NAMALWA (cell line): Measurements from ENCODE around the gene RAB5A.
"Not testable (repeated sequence)": the region's sequence is repeated elsewhere in the genome, so short reads cannot be mapped to it uniquely, and the experiment has no call there.

Experiments used
- DNase-seq: peaks from one replicate; pipeline ENCODE4 v3.0.0-alpha.2; 2015; ENCODE audit warnings: low spot score

RAB5A gene

GRCh38 chr3:19946832-19947548 is at the start of gene RAB5A:
RAB5A (plus strand) TSS chr3:19947097; CDS start chr3:19950899, 3,802 bp downstream.
- DNase-seq, result peak; percentile 98

DNA sequence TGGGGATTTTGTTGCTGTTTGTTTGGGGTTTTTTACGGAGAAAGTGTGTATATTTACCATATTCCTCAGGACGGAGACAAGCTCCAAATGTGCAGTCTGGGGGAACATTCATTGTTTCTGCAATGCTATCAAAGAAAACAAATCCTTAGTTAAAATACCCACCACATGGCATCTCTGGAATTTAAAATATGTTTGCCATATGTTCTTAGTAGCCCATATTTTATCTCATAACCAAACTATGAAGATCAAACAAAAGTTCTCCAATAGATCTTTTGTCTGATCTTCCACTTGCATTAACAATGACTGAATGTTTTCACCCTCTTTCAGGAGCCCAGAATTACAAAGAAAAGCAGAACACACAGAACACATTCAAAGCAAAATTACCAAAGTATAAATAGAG is 48.2 kb upstream of the RAB5A start:
- DNase-seq, result no peak

DNA sequence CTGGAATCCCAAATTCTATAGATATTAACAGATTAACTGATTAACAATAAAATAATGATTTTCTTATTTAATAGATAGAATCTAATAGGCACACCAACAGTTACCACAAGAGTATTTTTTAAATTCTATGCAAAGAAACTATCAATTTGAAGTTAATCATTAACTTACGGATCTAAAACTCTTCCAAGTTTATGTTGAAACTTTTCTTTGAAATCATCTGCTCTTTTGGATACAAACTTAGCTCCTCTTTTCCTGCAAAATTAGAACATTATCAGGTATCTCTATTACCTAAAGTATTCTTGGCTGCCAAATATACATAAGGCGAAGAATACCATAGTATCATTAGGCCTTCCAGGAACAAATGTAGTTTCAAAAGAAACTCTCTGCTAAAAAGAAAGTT is 47.6 kb upstream of the RAB5A start:
- DNase-seq, result no peak

GRCh38 chr3:19899833-19900232 is 47.1 kb upstream of the RAB5A start:
- DNase-seq, result not testable (repeated sequence)

DNA sequence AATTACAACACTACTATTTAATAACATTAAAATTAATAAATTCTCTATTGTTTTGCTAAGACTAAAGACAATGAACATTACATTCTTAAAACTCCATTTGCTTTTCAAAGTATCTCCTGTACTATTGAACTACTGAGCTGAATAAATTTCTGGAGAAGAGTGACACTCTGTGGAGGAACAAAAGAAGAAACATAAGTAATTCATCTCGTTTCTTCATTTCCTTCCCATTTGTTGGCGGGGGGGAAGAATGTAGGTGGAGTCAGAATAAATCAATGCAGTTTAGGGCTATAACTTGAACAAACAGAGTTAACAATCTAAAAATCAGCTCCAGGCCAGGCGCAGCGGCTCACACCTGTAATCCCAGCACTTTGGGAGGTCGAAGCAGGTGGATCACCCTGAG is 45.6 kb upstream of the RAB5A start:
- no peak for DNase-seq

DNA sequence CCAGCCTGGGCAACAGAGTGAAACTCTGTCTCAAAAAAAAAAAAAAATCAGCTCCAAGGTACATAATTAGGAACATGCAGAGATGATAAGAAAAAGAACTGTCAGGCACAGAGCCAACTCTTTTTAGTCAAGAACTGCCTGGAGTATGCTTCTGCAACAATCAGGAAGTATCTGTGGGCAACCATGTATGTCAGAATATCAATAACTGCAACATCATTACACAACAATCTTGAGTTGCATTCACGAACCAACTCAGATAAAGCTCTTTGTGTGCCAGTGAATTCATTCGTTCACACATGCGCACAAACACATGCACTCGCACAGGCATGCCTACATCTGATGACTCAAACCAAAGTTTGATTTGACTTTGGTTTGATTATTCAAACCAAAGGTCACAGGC is 45.0 kb upstream of the RAB5A start:
- DNase-seq, result no peak

- no peak for DNase-seq
Observed at GRCh38 chr3:19903649-19904048, 43.2 kb upstream of the RAB5A start.

- no peak for DNase-seq
Observed at GRCh38 chr3:19907523-19907922, 39.4 kb upstream of the RAB5A start.

- DNase-seq, result no peak
Observed at GRCh38 chr3:19911452-19911851, 35.4 kb upstream of the RAB5A start.

- no peak for DNase-seq
Observed at GRCh38 chr3:19917167-19917566, 29.7 kb upstream of the RAB5A start.

- no peak for DNase-seq
Observed at GRCh38 chr3:19920401-19921080, 26.4 kb upstream of the RAB5A start.

DNA sequence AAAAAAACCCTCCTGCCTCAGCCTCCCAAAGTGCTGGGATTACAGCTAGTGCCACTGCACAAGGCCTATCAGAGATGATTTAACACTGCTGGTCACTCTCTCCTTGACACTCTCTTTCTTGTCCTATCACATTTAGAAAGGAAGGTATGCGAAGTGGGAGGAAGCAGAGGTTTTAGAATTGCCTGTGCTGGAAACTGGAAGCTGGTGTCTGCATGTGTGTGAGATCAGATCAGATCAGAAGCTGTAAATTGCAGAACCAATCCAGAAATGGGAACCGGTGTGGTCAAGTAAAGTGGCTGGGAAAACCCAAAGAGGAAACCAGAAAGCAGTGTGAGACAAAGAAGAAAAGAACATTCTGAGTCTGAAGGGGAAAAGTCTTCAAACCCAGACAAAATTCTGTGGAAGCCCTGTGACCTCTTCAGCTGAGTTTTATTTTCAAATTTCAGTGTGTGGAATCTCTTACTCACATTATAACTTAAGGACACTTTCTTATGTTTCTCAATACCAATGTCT is 15.7 kb upstream of the RAB5A start:
- DNase-seq, result no peak

DNA sequence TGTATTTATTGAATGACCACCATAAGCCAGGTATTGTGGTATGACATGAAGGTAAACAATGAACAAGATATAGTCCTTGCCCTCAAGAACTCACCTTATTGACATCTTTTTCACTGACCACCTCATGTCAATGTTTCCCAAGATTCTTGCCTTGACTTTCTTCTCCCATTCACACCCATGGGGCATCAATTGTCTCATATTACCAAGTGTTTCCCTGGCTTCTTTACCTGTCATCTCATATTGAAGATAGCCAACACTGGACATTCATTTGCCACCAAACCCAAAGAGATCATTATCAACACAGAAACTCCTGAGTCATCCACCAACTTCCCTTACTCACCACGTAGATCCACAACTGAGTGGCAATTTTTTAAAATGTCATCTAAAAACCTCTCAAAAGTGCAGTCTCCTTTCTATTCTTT is 15.1 kb upstream of the RAB5A start:
- no peak for DNase-seq

DNA sequence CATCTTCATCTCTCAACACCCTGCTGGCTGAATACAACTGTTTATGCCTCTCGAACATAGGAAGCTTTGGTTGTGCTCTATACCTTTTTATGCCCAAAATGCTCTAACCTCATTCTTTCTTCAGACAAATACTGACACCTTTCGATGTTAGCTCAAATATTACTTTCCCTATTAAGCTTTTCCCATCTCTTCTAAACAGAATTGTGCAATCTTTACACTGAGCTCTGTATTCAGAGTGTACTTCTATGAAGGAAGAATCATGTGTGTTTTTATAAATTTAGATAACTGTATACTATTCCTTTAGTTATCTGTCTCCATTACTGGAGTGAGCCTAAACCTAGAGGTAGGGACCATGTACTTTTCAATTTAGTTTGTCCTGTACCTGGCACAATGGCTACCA is 14.5 kb upstream of the RAB5A start:
- no peak for DNase-seq

- DNase-seq, result peak; percentile 9
Observed at GRCh38 chr3:19934098-19934566, 12.8 kb upstream of the RAB5A start, which contains the start of gene EFHB. EFHB (minus strand) TSS chr3:19934217; CDS start chr3:19934018, 199 bp downstream.

DNA sequence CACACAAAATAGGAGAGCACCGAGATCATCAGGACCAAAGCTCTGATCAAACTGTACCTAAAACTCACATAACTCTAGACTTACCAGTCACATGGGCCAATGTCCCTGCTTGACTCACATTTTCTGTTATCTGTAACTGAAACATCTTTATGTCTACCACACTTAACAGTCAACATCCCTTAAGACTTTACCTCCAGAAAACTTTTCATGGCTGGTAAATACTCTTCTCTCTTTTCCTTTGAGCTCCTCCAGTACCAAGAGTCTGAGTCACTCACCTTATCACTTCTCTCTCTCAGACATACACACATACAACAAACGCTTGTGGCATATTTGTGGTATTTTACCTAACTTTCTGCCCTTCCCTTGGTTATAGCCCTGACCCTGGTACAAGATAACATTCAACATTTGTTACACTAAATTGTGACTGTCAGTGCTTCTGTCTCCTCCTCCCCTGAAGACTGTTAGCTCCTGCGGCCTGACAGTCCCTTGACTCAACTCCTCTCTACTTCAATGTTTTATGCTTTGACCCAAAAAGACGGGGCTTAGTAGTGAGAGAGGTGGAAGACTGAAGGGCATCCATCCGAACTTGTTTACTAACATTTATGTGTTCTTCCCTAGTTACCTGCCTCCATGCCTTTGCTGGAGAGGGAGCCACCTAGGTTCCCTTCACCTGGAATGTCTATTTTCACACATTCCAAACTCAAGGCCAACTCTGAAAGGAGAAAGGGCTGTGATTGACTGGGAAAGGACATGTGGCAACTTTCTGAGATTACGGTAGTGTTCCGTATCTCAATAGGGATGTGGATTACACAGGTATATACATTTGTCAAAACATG is 9.2 kb upstream of the RAB5A start:
- DNase-seq, result no peak

- no peak for DNase-seq
Observed at GRCh38 chr3:19938295-19938627, 8.6 kb upstream of the RAB5A start.

DNA sequence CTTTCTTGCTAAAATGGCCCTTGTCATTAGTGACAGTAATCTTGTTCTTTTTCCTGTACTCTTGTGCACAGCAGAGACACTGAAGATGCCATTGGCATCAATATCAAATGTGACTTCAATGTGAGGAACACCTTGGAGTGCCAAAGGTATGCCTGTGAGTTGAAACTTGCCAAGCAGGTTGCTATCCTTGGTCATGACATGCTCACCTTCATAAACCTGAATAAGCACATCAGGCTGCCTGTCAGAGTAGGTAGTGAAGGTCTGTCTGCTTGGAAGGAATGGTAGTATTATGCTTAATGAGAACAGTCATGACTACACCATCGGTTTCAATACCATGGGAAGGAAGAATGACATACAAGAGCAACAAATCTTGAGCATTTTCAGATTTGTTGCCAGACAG is 6.3 kb upstream of the RAB5A start:
- no peak for DNase-seq

- DNase-seq, result no peak
Observed at GRCh38 chr3:19945534-19945933, 1.4 kb upstream of the RAB5A start.

DNA sequence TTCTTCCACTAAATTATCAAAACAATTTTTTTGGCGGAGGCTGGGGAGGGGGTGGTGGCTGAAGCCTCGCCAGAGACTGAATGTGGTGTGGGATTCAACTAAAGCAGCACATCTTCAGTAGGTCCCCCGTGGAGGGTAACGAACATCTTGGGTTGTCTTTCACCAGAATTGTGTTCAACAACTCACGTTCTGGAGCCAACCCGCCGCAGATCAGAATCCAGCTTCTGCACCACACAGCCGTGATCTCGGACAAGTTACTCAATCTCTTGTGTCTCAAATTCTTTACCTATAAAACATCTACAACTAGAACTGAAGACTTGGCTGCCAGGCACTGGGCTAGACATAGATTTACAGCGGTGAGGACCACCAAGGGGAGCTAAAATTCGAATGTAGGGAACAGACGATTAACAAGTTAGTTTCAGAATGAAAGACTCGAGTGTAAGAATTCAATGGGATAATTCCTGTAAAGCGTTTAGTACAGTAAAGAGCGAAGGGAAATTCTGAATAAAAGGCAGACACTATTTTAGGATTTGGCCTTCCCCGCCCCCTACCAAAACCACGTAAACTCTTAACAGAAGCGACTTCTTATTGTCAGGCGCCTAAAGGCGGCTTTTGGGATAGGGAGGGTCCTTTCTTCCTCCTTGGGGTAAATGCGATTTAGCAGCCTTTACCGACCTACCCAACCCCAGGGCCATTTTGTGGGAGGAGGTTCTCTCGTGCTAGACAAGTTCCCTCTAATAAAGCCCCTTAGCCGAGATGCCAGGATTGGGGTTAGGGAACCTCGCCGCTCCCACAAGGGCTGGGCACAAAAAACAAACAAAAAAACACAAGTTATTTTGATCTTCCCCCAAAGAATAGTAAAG is 697 bp upstream of the RAB5A start:
- DNase-seq, result no peak

GRCh38 chr3:19947549-19948225 is 790 bp downstream of the RAB5A start:
- peak; percentile 24 for DNase-seq
